ENCODE measurements around the gene PRKG1.

Gene PRKG1

GRCh38 chr10:51608211-51608610 lies 533.9 kb downstream of the PRKG1 start:
- WGBS, 2 experiments (ENCODE audit: insufficient coverage in 2 of 2), result 83 to 85% methylated on average over 1 of the region's 2 CpGs
- Histone ChIP-seq H3K4me1 (ENCODE audit: control insufficient read depth, insufficient read depth, low read length, poor library complexity, severe bottlenecking) (no peaks in the 10 kb centered on the region), H3K36me3 (ENCODE audit: control insufficient read depth, insufficient read depth, low read length) (no peaks in the 10 kb centered on the region), H3K9me3 (ENCODE audit: control insufficient read depth, low read length) (no peaks in the 10 kb centered on the region), H3K27ac (ENCODE audit: low read depth, low read length, severe bottlenecking) (no peak overlapping the region), H3K4me3 (ENCODE audit: extremely low read depth, insufficient read depth, low read length, poor library complexity, severe bottlenecking) (no peak overlapping the region)

DNA sequence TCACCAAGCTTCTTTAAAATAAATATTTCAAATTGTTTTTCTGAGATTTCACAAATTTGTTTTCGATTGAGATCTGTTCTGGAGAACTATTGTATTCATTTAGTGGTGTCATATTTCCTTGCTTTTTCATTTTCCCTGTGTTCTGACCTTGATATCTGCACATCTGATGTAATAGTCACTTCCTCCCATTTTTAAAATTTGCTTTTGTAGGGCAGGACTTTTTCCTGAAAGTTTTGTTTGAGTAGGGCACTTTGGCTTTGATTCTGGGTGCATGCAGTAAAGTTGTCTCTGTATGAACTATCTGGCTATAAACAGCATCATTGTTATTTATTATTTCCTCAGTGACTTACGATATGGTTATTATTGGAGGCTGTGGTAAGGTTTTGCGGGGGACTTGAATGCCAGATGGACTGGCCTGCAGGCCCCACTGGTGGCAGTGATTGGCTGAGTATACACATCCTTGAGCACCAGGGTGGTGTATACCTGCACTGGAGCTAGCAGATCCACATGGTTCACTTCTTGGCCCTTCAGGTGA lies 541.5 kb downstream of the PRKG1 start:
- Histone ChIP-seq H3K4me3 (ENCODE audit: extremely low read depth, insufficient read depth, low read length, poor library complexity, severe bottlenecking) (no peak overlapping the region), H3K4me1 (ENCODE audit: control insufficient read depth, insufficient read depth, low read length, poor library complexity, severe bottlenecking) (no peaks in the 10 kb centered on the region), H3K36me3 (ENCODE audit: control insufficient read depth, insufficient read depth, low read length) (no peaks in the 10 kb centered on the region), H3K9me3 (ENCODE audit: control insufficient read depth, low read length) (no peaks in the 10 kb centered on the region), H3K27ac (ENCODE audit: low read depth, low read length, severe bottlenecking) (no peak overlapping the region)
- WGBS, 2 experiments (ENCODE audit: insufficient coverage in 2 of 2), result 100% methylated on average over 1 of the region's 3 CpGs

DNA sequence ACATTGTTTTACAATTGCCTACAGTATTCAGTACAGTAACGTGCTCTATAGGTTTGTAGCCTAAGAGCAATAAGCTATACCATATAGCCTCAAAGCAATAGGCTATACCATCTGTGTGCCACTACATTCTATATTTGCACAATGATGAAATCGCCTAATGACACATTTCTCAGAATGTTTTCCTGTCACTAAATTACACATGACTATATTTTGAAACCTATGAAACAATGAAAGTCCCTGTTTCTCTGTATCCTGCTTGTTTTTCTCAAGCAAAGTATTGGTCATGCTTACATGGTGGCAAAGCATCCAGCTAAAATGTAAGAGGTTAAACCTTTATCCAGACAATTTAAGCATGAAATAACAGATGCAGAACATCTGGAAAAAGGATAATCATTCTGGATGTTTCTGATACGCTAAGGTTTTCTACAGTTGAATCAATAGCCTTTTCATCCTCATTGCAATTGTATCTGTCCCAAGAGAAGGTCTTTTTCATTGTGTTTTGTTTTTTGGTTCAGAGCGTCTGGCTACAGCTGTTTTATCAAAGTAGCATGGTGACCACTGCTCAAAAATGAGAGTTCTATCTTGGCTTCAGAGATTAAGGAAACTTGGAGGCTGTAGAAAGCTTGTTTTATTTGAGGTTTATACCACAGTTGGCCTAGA lies 543.4 kb downstream of the PRKG1 start:
- Histone ChIP-seq H3K4me1 (ENCODE audit: control insufficient read depth, insufficient read depth, low read length, poor library complexity, severe bottlenecking) (no peaks in the 10 kb centered on the region), H3K9me3 (ENCODE audit: control insufficient read depth, low read length) (no peaks in the 10 kb centered on the region), H3K36me3 (ENCODE audit: control insufficient read depth, insufficient read depth, low read length) (no peaks in the 10 kb centered on the region), H3K27ac (ENCODE audit: low read depth, low read length, severe bottlenecking) (no peak overlapping the region), H3K4me3 (ENCODE audit: extremely low read depth, insufficient read depth, low read length, poor library complexity, severe bottlenecking) (no peak overlapping the region)
- WGBS, 2 experiments (ENCODE audit: insufficient coverage in 2 of 2), result 95 to 100% methylated on average over 2 to 4 of the region's 4 CpGs

GRCh38 chr10:51619365-51619764 lies 545.1 kb downstream of the PRKG1 start:
- WGBS, 2 experiments (ENCODE audit: insufficient coverage in 2 of 2), result no CpG with 5 or more reads among the region's 1 CpG
- Histone ChIP-seq H3K9me3 (ENCODE audit: control insufficient read depth, low read length) (no peaks in the 10 kb centered on the region), H3K4me1 (ENCODE audit: control insufficient read depth, insufficient read depth, low read length, poor library complexity, severe bottlenecking) (no peaks in the 10 kb centered on the region), H3K27ac (ENCODE audit: low read depth, low read length, severe bottlenecking) (no peak overlapping the region), H3K4me3 (ENCODE audit: extremely low read depth, insufficient read depth, low read length, poor library complexity, severe bottlenecking) (no peak overlapping the region), H3K36me3 (ENCODE audit: control insufficient read depth, insufficient read depth, low read length) (no peaks in the 10 kb centered on the region)

GRCh38 chr10:51620131-51620530 lies 545.8 kb downstream of the PRKG1 start:
- Histone ChIP-seq H3K4me1 (ENCODE audit: control insufficient read depth, insufficient read depth, low read length, poor library complexity, severe bottlenecking) (no peaks in the 10 kb centered on the region), H3K9me3 (ENCODE audit: control insufficient read depth, low read length) (no peaks in the 10 kb centered on the region), H3K27ac (ENCODE audit: low read depth, low read length, severe bottlenecking) (no peak overlapping the region), H3K4me3 (ENCODE audit: extremely low read depth, insufficient read depth, low read length, poor library complexity, severe bottlenecking) (no peak overlapping the region), H3K36me3 (ENCODE audit: control insufficient read depth, insufficient read depth, low read length) (no peaks in the 10 kb centered on the region)
- no CpG with 5 or more reads among the region's 1 CpG for WGBS, 2 experiments (ENCODE audit: insufficient coverage in 2 of 2)

DNA sequence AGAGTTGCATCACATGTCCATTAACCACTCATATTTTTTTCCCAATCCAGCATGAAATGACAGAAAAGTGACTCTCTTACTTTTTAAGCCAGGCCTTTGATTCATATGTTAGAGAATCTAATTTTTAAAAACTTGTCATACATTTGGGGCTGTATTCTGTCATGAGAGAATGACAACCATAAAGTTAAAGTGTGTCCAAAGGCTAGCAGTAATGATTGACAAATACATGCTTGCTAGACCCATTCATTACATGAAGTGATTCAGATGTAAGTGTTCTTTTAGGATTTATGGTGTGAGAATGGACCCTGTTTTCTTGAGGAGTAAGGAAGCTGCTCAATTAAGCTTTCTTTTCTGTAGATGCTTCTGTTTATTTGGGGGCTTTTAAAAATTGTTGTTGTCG lies 549.7 kb downstream of the PRKG1 start:
- no peaks in the 10 kb centered on the region for H3K4me1 ChIP-seq (ENCODE audit: control insufficient read depth, insufficient read depth, low read length, poor library complexity, severe bottlenecking)
- H3K9me3 ChIP-seq (ENCODE audit: control insufficient read depth, low read length), result no peaks in the 10 kb centered on the region
- no peak overlapping the region for H3K4me3 ChIP-seq (ENCODE audit: extremely low read depth, insufficient read depth, low read length, poor library complexity, severe bottlenecking)
- no peaks in the 10 kb centered on the region for H3K36me3 ChIP-seq (ENCODE audit: control insufficient read depth, insufficient read depth, low read length)
- H3K27ac ChIP-seq (ENCODE audit: low read depth, low read length, severe bottlenecking), result no peak overlapping the region
- no CpG with 5 or more reads among the region's 1 CpG for WGBS, 2 experiments (ENCODE audit: insufficient coverage in 2 of 2)

GRCh38 chr10:51629934-51630639 lies 555.8 kb downstream of the PRKG1 start:
- Histone ChIP-seq H3K4me1 (ENCODE audit: control insufficient read depth, insufficient read depth, low read length, poor library complexity, severe bottlenecking) (no peaks in the 10 kb centered on the region), H3K27ac (ENCODE audit: low read depth, low read length, severe bottlenecking) (no peak overlapping the region), H3K9me3 (ENCODE audit: control insufficient read depth, low read length) (no peaks in the 10 kb centered on the region), H3K36me3 (ENCODE audit: control insufficient read depth, insufficient read depth, low read length) (no peaks in the 10 kb centered on the region), H3K4me3 (ENCODE audit: extremely low read depth, insufficient read depth, low read length, poor library complexity, severe bottlenecking) (no peak overlapping the region)
- 85 to 90% methylated on average over 9 to 10 of the region's 11 CpGs for WGBS, 2 experiments (ENCODE audit: insufficient coverage in 2 of 2)

- no peak overlapping the region for H3K4me3 ChIP-seq (ENCODE audit: extremely low read depth, insufficient read depth, low read length, poor library complexity, severe bottlenecking)
- no peaks in the 10 kb centered on the region for H3K4me1 ChIP-seq (ENCODE audit: control insufficient read depth, insufficient read depth, low read length, poor library complexity, severe bottlenecking)
- no peaks in the 10 kb centered on the region for H3K9me3 ChIP-seq (ENCODE audit: control insufficient read depth, low read length)
- no peaks in the 10 kb centered on the region for H3K36me3 ChIP-seq (ENCODE audit: control insufficient read depth, insufficient read depth, low read length)
- H3K27ac ChIP-seq (ENCODE audit: low read depth, low read length, severe bottlenecking), result no peak overlapping the region
- WGBS, 2 experiments (ENCODE audit: insufficient coverage in 2 of 2), result 83 to 88% methylated on average over 6 to 7 of the region's 7 CpGs
These were observed 556.3 kb downstream of the PRKG1 start for GRCh38 chr10:51630640-51631005.

DNA sequence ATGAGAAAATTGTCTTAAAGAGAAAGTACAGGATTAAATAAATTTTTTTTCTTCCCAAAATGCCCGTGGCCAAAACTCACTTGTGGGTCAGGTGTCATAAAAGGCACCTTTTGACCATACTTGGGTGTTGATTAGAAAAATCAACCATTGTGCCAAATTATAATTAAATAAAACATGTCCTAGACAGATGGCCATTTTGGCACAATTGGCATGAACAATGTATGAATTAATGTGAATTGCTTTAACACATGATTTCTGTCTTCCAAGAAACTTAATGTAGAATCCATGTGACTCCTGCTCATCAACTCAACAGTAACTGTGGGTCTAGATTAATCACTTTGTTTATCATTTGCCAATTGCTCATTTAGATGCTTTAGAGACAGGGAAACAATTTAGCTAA lies 561.1 kb downstream of the PRKG1 start:
- Histone ChIP-seq H3K27ac (ENCODE audit: low read depth, low read length, severe bottlenecking) (no peak overlapping the region), H3K4me1 (ENCODE audit: control insufficient read depth, insufficient read depth, low read length, poor library complexity, severe bottlenecking) (no peaks in the 10 kb centered on the region), H3K9me3 (ENCODE audit: control insufficient read depth, low read length) (no peaks in the 10 kb centered on the region), H3K36me3 (ENCODE audit: control insufficient read depth, insufficient read depth, low read length) (no peaks in the 10 kb centered on the region), H3K4me3 (ENCODE audit: extremely low read depth, insufficient read depth, low read length, poor library complexity, severe bottlenecking) (no peak overlapping the region)
- no CpG with 5 or more reads among the region's 1 CpG for WGBS, 2 experiments (ENCODE audit: insufficient coverage in 2 of 2)

- Histone ChIP-seq H3K4me1 (ENCODE audit: control insufficient read depth, insufficient read depth, low read length, poor library complexity, severe bottlenecking) (no peaks in the 10 kb centered on the region), H3K36me3 (ENCODE audit: control insufficient read depth, insufficient read depth, low read length) (no peaks in the 10 kb centered on the region), H3K4me3 (ENCODE audit: extremely low read depth, insufficient read depth, low read length, poor library complexity, severe bottlenecking) (no peak overlapping the region), H3K27ac (ENCODE audit: low read depth, low read length, severe bottlenecking) (no peak overlapping the region), H3K9me3 (ENCODE audit: control insufficient read depth, low read length) (no peaks in the 10 kb centered on the region)
- WGBS, 2 experiments (ENCODE audit: insufficient coverage in 2 of 2), result no CpG with 5 or more reads among the region's 4 CpGs
These were observed 563.9 kb downstream of the PRKG1 start for GRCh38 chr10:51638211-51638610.

- Histone ChIP-seq H3K4me1 (ENCODE audit: control insufficient read depth, insufficient read depth, low read length, poor library complexity, severe bottlenecking) (no peaks in the 10 kb centered on the region), H3K4me3 (ENCODE audit: extremely low read depth, insufficient read depth, low read length, poor library complexity, severe bottlenecking) (no peak overlapping the region), H3K36me3 (ENCODE audit: control insufficient read depth, insufficient read depth, low read length) (no peaks in the 10 kb centered on the region), H3K9me3 (ENCODE audit: control insufficient read depth, low read length) (no peaks in the 10 kb centered on the region), H3K27ac (ENCODE audit: low read depth, low read length, severe bottlenecking) (no peak overlapping the region)
- no CpG with 5 or more reads among the region's 1 CpG for WGBS, 2 experiments (ENCODE audit: insufficient coverage in 2 of 2)
These were observed 564.5 kb downstream of the PRKG1 start for GRCh38 chr10:51638737-51639136.
